ENCODE results near the gene BNIP5.

BNIP5 gene, protein sequence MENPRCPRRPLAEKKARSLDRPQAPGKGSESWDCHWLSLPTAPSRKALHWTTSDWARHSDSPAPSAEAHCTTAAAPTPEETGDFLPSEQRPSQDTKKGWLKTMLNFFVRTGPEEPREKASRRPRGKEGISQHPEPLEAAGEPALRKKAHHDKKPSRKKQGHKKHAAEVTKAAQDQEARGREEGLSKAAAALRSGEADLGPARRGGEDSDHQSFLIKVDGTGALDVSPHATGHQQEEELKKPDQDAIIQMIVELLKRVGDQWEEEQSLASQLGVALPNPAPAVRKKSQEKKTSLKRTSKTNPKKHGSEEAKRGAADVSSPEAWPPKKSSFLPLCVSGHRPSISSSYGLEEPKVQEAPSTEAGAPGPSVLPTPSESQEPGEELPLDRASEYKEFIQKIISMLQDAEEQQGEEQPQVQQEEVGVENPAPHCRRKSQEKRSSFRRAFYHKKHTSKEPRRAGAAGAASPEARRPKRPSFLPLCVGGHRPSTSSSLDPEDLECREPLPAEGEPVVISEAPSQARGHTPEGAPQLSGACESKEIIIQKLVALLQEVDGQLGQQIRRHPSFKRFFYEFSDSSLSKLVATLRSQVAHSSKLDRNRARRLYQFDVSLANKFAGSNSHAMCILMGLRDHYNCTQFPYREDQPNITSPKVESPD

DNA sequence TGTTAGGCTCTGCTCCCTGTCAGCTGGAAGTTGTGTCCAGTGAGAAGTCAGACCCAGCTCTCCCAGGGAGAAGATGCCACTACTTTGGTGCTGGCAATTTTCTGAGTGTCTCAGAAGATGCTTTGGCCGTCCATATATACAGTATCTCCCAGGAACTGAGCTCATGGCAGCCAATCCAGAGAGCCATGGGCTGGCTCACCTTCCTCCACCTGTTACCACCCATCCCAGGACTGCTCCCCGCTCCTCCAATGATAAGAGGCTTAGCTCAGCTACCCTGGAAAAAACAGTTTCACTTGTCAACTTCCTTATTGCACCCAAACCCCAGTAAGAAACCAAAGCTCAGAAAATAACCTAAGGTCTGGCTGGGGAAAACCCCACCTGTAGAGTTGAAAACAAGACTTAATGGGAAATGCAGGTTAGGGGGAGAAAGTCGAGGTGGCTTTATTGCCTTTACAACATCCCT lies at the start of gene BNIP5:
BNIP5 (minus strand) TSS at position 110 of the 463 bp plus-strand sequence. CDS start 6,198 bp downstream, outside the sequence.
- no peak for DNase-seq (ENCODE audit: low read depth)

DNA sequence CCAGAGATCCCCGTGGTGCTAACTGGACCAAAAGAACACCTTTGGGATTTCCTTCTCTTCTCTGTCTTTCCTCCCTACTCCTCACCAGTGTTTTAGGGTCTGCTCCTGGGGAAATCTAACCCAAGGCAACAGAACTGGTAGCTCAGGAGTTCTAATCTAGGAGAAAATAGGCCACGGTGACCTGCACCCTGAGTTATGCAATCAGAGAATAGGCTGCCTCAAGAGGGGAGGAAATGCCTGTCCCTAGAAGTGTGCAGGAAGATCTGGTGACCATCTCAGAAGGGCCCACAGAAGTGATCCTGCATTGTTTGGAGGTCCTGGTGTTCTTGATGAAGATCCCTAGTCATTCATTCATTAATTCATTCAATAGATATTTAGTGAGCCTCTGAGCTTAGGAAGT lies 47.4 kb upstream of the BNIP5 start:
- DNase-seq (ENCODE audit: low read depth) = no peak

DNA sequence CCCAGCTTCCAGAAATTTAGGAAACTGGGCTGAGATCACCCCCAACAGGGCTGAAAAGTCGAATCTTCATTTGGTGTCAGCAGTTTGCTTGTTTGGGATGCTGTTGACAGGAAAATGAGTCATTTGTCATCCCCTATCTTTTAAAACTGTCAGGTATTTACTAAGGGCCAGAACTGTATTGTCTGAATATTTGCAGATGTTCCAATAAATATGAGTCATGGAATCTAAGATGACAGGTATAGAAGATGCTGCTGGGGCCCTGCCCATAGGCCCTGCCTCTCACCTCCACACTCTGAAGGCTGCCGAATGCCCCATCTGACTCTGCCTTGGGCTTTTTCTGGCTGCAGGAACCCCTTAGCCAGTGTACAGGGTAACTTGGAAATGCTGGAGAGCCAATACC lies 46.9 kb upstream of the BNIP5 start:
- no peak for DNase-seq (ENCODE audit: low read depth)

DNA sequence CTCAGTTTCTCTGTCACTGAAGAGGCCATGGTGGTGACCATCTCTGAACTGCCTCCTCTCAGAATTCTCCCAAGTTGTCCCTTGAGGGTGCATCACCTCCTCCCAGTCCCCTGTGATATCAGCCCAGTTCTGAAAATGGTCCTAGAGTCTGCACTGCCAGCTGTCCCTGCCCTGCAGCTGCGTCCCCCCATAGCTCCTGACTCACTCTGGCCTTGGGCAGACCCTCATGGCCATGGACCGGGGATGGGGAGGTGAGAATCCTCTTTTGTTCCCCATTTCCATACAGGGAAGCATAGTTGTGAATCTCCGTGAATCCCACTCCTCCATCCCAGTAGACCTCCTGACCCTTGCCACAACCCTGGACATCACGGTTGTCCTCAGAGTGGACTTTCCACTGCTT lies 46.3 kb upstream of the BNIP5 start:
- no peak for DNase-seq (ENCODE audit: low read depth)

DNA sequence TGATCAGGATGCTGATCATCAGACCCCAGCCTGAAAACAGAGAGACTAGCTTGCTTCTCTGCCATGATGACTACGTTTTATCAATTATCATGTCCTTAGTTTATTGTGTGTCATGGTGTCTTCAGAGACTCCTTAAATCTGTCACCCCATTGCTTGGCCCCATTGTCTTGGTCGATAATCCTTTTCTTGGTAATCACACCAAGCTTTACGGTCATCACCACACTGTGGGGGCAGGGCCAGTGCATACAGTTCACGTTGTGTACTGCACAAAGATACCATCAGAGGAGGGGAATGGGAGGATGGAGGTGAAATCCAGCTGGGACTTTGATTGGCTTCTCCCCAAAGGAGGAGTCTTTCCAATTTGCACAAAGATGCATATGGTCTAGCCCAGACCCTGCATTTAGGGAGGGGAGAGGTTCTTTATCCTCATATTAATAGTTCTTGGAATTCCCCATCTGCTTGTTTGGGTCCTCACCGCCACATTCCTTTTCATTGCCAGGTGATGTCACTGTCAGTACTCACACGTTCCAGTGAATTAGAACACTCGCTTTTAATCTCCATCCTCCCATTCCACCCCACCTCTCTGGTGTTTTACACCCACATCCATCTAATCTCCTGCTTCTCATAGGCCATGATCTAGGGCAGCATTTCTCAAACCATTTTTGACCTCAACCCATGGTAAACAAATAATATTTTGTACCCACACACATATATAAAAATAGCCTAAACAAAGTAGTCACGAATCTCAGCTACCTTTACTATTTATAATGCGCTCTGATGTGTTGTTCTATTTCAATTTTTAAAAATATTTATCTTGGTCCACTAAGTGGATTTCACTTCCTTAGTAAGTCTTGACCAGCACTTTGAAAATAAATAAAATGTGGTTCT lies 45.1 kb upstream of the BNIP5 start:
- no peak for DNase-seq (ENCODE audit: low read depth)

DNA sequence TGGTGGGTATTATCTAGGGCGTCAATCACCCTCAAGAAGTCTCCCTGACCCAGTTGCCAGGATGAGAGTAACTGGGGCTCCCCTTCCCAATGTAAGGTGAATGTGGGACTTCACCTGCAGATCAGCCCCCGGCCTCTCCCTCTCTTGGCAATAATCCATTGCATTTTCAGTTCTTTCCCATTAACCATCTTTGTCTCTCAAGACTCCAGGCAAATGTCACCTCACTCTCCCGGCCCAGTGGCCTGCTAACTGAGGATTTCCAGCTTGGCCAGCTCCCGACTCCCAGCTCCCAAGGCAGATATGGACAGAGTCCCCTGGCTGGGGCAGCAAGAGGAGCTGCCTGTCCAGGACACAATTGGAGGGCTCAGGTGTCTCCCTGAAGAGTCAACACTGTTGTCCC lies 43.5 kb upstream of the BNIP5 start:
- no peak for DNase-seq (ENCODE audit: low read depth)

DNA sequence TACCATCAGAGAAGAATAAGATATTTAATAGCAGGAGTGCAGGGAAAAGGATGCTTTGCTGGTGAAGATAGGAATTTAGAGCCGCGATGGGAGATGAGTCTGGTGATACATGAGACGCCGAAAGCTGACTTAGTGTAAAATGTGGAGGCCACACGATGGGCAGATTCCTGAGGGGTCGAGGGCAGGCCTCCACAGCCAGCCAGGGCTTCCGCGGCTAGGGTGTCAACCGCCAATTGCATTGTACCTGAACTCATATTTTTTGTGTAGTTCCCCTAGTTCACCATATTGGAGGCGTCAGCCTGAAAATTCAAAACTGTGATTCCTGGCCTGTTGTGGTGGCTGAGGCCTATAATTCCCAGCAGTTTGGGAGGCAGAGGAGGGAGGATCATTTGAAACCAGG lies 42.2 kb upstream of the BNIP5 start:
- DNase-seq (ENCODE audit: low read depth) = no peak

DNA sequence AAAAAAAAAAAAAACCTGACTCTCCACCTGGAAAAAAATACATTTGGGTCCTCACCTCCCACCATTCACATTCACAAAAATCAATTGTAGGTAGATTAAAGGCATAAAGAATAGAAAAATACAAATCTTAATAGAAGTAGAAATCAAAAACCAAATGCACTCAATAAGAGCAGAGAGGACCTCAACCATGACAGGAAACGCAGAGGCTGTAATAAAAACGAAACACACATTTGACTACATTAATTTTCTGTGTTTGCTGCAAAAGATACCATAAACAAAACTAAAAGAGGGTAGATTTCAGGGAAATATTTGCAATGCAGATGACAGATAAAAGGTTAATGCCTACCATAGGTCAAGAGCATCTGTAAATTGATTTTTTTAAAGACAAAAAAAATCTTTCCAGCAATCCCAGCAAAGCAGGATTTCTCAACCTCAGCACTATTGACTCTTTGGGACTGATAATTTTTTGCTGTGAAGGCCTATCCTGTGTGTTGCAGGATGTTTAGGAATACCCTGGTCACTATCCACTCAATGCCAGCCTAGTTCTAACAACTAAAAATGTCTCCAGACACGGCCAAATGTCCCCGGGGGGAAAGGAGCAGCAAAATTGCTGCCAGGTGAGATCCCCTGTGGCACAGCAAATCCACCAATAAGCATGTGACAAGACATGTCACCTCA lies 41.7 kb upstream of the BNIP5 start:
- DNase-seq (ENCODE audit: low read depth) = no peak

DNA sequence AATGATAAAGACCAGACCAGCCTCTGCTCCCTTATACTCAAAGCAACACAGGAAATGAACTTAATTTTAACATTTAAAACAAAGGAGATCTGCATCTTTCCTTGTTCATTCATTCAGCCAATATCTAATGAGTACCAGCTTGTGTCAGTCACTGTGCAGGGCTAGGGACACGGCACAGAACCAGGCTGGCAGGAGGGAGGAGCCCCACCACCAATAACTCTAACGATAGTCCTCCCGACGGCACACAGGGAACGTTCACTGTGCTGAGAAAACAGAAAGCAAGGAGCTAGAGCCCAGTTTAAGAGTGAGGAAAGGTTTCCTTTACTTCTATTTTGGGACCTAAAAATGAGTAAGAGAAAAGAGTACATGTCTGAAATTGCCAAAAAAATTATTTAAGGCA lies 40.9 kb upstream of the BNIP5 start:
- no peak for DNase-seq (ENCODE audit: low read depth)

DNA sequence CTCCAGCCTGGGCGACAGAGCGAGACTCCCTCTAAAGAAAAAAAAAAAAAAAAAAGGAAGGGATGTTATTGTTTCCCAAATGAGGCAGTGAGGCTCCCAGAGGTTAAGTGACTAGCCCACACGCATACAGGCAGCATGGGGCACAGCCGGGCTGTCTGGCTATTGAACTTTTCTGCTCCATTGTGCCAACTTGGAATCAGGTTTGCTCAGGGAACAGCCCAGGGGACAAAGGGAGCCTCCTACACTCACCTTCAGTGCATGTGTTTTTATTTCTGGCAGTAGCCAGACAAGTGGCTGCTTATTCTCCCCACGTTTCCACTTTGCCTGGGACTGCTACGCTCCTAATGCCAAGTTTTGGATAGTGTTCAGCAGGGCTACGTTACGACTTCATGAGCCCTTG lies 40.1 kb upstream of the BNIP5 start:
- no peak for DNase-seq (ENCODE audit: low read depth)

DNA sequence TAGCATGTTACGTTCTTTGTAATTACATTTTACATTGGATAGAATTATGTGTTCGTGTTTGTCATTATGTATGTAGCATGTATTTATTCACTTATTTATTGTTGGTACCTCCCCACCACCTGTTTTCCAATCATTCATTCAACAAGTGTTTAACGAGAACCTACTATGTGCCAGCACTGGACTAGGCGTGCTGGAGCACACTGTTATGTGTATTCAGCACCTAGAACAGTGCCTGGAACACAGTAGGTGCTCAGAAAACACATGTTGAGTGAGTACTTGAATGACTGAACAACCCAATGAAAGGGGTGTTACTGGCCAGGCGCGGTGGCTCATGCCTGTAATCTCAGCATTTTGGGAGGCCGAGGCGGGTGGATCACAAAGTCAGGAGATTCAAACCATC lies 39.5 kb upstream of the BNIP5 start:
- no peak for DNase-seq (ENCODE audit: low read depth)

DNA sequence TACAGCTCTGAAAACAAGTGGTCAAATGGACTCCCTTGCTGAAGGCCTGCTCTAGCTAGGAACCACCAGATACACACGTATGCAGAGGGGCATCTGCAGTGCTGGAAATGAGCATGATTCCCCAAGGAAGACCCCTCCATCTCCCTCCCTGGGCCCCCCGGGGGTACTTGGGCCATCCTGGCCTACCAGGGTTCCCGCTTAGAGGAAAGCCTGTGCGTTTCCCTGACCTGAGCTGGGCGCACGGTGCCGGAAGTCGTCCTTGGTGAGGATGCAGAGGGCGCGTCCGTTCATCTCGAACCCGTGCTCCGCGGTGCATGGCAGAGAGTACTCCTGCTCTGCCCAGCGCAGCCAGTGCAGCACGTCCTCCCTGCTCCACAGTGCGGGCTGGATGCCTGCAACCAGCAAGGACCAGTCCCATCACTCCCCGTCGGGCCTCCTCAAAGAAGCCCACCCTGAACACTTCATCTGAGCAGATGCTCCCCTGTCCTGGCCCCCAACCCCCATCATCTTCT lies 39.0 kb upstream of the BNIP5 start:
- DNase-seq (ENCODE audit: low read depth) = no peak

DNA sequence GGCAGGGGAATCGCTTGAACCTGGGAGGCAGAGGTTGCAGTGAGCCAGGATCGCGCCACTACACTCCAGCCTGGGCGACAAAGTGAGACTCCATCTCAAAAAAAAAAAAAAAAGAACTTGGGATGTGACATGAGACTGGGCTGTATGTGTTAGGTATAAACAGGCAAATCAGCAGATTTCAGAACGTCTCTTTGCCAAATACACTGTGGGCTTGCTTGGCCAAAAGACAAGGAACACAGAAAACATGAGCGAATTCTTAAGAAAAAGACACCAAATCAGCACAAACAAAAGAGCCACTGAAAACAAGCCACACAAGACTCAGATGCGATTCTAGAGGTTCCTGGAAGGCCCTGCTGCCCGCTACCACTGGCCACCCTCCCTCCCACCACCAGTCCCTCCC lies 38.3 kb upstream of the BNIP5 start:
- DNase-seq (ENCODE audit: low read depth) = no peak

DNA sequence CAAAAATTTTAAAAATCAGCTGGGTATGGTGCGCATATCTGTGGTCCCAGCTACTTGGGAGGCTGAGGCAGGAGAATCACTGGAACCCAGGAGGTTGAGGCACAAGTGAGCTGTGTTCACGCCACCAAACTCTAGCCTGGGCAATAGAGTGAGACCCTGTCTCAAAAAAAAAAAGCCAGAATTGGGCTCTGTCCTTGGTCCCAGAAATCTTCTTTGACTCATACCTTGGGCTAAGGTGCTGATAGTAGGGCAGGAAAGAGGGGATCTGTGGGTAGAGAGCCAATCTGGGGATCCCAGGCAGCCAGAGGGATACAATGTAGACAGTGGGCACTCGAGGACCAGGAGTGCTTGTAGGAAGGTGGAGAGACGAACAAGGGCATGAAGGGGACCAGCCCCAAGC lies 37.5 kb upstream of the BNIP5 start:
- no peak for DNase-seq (ENCODE audit: low read depth)

DNA sequence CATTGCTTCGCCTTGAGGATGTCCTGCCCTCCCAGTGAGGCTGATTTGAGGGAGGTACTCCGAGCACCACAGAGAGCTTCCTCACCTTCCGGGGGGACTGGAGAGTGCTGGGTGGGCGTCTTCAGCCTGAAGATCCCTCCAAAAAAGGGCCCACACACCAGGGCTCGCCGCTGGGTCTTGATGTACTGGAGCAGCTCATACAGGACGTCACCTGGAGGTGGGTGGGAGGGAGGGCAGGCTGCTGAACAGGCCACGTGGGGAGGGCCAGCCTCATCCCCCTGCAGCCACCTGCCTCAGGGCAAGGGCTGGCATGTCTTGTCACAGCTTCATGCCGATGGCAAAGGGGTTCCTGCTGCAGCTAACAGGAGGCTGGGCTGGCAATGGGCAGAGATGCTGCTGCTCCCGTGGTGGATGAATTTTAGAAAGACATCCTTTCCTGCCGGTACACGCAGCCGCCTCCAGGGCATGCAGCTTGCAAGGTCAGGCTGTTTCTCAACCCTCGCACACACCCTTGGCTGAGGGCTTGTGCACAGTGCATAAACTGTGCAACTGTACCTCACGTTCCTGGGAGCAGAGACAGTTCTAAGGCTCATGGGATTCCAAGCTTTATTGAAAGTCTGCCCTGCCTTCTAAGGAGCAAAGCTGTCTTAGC lies 36.8 kb upstream of the BNIP5 start:
- peak; percentile 60 for DNase-seq (ENCODE audit: low read depth)

DNA sequence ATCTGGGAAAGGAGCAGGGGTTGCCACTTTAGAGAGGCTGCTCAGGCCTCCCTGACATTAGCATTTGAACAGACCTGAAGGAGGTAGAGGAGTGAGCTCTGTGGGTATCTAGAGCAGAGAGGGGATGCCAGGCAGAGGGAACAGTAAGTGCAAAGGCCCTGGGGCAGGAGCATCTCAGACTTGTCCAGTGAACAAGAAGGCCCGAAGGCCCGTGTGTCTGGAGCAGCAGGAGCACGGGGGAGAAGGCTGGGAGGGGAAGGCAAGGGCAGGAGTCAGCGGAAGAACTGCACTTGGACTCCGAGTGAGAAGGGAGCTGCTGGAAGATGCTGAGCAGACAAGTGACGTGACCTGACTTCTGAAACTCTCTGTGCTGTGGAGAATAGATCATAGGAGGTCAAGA lies 35.4 kb upstream of the BNIP5 start:
- no peak for DNase-seq (ENCODE audit: low read depth)

DNA sequence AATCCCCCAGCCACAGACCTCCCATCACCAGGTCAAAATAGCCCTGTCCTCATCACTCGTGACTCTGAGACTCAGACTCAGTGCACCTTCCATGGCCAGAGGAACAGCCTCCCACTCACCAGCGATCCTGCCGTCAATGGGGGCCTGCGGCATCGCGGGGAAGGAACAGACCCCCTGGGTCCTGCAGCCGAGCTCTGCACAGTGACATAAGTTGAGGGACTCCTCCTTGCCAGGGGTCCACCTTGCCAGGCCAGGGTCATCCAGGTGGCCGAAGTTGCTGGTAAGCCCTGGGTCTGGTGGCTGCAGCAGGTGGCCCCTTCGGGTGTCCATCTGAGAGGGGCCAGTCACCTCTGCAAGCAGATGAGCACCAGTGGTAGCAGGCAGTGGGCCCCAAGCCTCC lies 34.5 kb upstream of the BNIP5 start:
- DNase-seq (ENCODE audit: low read depth) = no peak

DNA sequence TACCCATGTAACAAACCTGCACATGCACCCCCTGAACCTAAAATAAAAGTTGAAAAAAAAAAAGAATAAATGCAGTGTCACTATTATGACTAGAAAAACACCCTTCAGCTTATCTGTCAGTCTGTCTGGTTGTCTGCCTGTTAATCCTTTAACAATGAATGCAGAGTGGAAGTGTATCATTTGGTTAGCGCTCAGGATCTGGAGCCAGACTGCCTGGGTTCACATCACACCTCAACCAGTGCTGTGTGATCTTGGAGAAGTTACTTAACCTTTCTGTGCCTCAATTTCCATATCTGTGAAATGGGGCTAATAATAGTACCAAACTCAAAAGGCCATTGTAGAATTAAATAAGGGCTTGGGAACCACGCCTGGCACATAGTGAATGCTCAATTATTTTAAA lies 34.0 kb upstream of the BNIP5 start:
- no peak for DNase-seq (ENCODE audit: low read depth)

DNA sequence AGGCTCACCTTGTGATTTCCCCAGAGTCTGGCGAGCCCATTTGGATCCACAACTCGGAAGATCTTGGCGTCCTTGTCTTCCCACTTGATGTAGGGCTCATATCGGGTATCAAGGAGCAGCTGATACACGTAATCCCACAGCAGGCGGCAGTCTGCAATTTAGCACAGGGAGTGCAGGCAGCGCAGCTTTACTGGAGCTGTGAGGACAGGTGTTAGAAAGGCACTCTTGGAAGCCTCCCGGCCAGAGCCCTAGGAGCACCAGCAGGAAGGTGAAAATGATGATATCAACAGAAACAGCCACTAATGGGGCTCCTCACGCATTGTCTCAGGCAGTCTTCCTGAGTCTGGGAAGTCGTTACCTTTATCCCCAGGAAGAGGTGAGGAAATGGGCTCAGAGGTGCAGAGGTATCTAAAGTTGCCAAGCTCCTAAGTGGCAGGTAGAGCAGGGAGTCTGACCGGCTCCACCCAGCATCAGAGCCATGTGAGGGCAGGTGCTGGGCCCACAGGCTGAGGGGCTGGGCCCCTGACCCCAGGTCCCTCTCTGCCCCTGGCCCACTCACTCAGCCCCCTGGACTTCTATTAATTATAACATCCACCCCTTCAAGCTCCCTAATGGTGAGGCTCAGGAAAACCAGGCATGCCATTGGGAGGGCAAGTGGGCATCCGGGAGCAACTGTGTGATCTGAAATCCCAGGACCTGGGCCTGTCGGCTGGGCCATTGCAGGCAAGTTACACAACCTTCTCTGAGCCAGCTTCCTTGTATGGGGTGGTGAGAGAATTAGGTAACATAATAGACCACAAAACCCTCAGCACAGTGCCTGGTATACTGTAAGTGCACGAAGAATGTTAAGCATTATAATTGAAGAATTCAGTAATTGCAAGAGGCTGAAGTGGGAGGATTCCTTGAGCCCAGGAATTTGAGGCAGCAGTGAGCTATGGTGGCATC lies 32.5 kb upstream of the BNIP5 start:
- peak; percentile 96 for DNase-seq (ENCODE audit: low read depth)

DNA sequence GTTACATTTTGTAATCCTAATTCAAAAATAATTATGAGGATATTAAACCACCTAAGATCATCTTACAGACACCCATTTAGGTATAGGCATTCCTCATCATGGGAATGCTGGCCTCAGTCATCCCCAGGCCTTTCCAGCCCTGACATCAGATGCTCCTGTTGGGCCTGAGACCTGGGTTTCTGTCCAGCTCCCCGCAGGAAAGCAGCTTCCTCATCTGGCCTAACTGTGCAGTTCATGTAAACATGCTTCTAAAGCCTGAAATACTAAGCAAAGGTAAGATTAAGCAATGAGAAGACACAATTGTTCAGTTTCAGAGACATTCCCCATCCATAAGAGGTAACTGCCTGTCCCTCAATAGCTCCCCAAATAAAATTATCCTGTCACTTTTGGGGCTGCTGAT lies 31.7 kb upstream of the BNIP5 start:
- DNase-seq (ENCODE audit: low read depth) = no peak
